Measurements from ENCODE around the gene RNF43.
A peak's percentile ranks its signal among the peaks of the same experiment; 100 is the strongest.

Gene RNF43
- long read RNA-seq, partial matches to known transcripts: 0 of 1 reads
- long read RNA-seq, other reads (novel, unspliced or antisense): 1 of 1 reads

- no peak within 1 kb of the TSS for H3K4me3 ChIP-seq (replicated peaks; ENCODE audit: insufficient read depth, low read length)
- TF ChIP-seq REST (IDR thresholded peaks at IDR 0.05; ENCODE audit: insufficient replicate concordance, low read depth): no peak
- TF ChIP-seq, protein P1, sequence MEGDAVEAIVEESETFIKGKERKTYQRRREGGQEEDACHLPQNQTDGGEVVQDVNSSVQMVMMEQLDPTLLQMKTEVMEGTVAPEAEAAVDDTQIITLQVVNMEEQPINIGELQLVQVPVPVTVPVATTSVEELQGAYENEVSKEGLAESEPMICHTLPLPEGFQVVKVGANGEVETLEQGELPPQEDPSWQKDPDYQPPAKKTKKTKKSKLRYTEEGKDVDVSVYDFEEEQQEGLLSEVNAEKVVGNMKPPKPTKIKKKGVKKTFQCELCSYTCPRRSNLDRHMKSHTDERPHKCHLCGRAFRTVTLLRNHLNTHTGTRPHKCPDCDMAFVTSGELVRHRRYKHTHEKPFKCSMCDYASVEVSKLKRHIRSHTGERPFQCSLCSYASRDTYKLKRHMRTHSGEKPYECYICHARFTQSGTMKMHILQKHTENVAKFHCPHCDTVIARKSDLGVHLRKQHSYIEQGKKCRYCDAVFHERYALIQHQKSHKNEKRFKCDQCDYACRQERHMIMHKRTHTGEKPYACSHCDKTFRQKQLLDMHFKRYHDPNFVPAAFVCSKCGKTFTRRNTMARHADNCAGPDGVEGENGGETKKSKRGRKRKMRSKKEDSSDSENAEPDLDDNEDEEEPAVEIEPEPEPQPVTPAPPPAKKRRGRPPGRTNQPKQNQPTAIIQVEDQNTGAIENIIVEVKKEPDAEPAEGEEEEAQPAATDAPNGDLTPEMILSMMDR (IDR thresholded peaks at IDR 0.05; ENCODE audit: insufficient read depth, low read length): peak; percentile 52
- peaks cover 11% of the 10 kb centered on the region for H3K27me3 ChIP-seq (ENCODE audit: insufficient read depth, poor library complexity, severe bottlenecking)
- no peak within 1 kb of the TSS for H3K27ac ChIP-seq (replicated peaks)
- peak; percentile 49 to 87 for DNase-seq (ENCODE audit: low read depth in 1 of 2, low spot score in 1 of 2)
These were observed at the start of gene RNF43 for GRCh38 chr17:58417300-58418092. TSS of gene RNF43 (minus strand) at chr17:58417534. CDS start at chr17:58415577, 1,957 bp downstream.

- H3K27ac ChIP-seq (replicated peaks): no peak overlapping the region
- TF ChIP-seq SPI1 (IDR thresholded peaks at IDR 0.05; ENCODE audit: borderline replicate concordance, low read depth) (no peak), REST (IDR thresholded peaks at IDR 0.05; ENCODE audit: insufficient replicate concordance, low read depth) (no peak), GABPA (IDR thresholded peaks at IDR 0.05; ENCODE audit: low read depth) (no peak), POLR2AphosphoS5 (IDR thresholded peaks at IDR 0.05; ENCODE audit: low read depth) (no peak)
- TF ChIP-seq, protein P1 (IDR thresholded peaks at IDR 0.05; ENCODE audit: insufficient read depth, low read length): no peak
- no peaks in the 10 kb centered on the region for H3K27me3 ChIP-seq (ENCODE audit: insufficient read depth, poor library complexity, severe bottlenecking)
- H3K4me3 ChIP-seq (replicated peaks; ENCODE audit: insufficient read depth, low read length): no peak overlapping the region
- DNase-seq (ENCODE audit: low read depth in 1 of 2, low spot score in 1 of 2): no peak
These were observed 38.2 kb upstream of the RNF43 start for GRCh38 chr17:58455491-58455890.

GRCh38 chr17:58452738-58453137 is 35.4 kb upstream of the RNF43 start:
- Histone ChIP-seq H3K27ac (replicated peaks) (no peak overlapping the region), H3K4me3 (replicated peaks; ENCODE audit: insufficient read depth, low read length) (no peak overlapping the region), H3K27me3 (ENCODE audit: insufficient read depth, poor library complexity, severe bottlenecking) (no peaks in the 10 kb centered on the region)
- TF ChIP-seq REST (IDR thresholded peaks at IDR 0.05; ENCODE audit: insufficient replicate concordance, low read depth) (no peak), POLR2AphosphoS5 (IDR thresholded peaks at IDR 0.05; ENCODE audit: low read depth) (no peak), SPI1 (IDR thresholded peaks at IDR 0.05; ENCODE audit: borderline replicate concordance, low read depth) (no peak), GABPA (IDR thresholded peaks at IDR 0.05; ENCODE audit: low read depth) (no peak)
- TF ChIP-seq, protein P1 (IDR thresholded peaks at IDR 0.05; ENCODE audit: insufficient read depth, low read length): no peak
- DNase-seq (ENCODE audit: low read depth in 1 of 2, low spot score in 1 of 2): no peak
